AG08396 (cell line): ENCODE measurements around the gene OTC.

Experiments used
- DNase-seq: peaks from one replicate; pipeline ENCODE4 v3.0.0; 2012; ENCODE audit warnings: low spot score, mixed read lengths

OTC gene

GRCh38 chrX:38357747-38358673, 5.6 kb downstream of the OTC start:
- DNase-seq: no peak

GRCh38 chrX:38363046-38363445, 10.6 kb downstream of the OTC start:
- no peak for DNase-seq

- DNase-seq: no peak
Observed at GRCh38 chrX:38365954-38366353, 13.6 kb downstream of the OTC start.

- no peak for DNase-seq
Observed at GRCh38 chrX:38368774-38369173, 16.4 kb downstream of the OTC start.

- no peak for DNase-seq
Observed at GRCh38 chrX:38371641-38372040, 19.2 kb downstream of the OTC start.

GRCh38 chrX:38374431-38374830, 22.0 kb downstream of the OTC start:
- no peak for DNase-seq

GRCh38 chrX:38375891-38376290, 23.5 kb downstream of the OTC start:
- DNase-seq: peak; percentile 8

- DNase-seq: no peak
Observed at GRCh38 chrX:38376747-38377146, 24.3 kb downstream of the OTC start.

GRCh38 chrX:38379088-38379487, 26.7 kb downstream of the OTC start:
- DNase-seq: no peak

GRCh38 chrX:38382663-38383062, 30.3 kb downstream of the OTC start:
- no peak for DNase-seq

GRCh38 chrX:38400389-38400910, 48.0 kb downstream of the OTC start:
- DNase-seq: no peak

GRCh38 chrX:38402118-38402517, 49.7 kb downstream of the OTC start:
- DNase-seq: no peak

- no peak for DNase-seq
Observed at GRCh38 chrX:38403834-38404233, 51.4 kb downstream of the OTC start.

GRCh38 chrX:38407126-38407525, 54.7 kb downstream of the OTC start:
- DNase-seq: no peak

- no peak for DNase-seq
Observed at GRCh38 chrX:38409289-38409688, 56.9 kb downstream of the OTC start.

GRCh38 chrX:38426785-38427184, 74.4 kb downstream of the OTC start:
- DNase-seq: no peak

- no peak for DNase-seq
Observed at GRCh38 chrX:38431525-38431924, 79.1 kb downstream of the OTC start.

- DNase-seq: no peak
Observed at GRCh38 chrX:38435130-38435529, 82.7 kb downstream of the OTC start.

- no peak for DNase-seq
Observed at GRCh38 chrX:38437093-38437492, 84.7 kb downstream of the OTC start.

GRCh38 chrX:38438321-38438720, 85.9 kb downstream of the OTC start:
- no peak for DNase-seq

GRCh38 chrX:38452603-38453002, 100.2 kb downstream of the OTC start:
- no peak for DNase-seq

GRCh38 chrX:38458071-38458470, 105.7 kb downstream of the OTC start:
- no peak for DNase-seq

GRCh38 chrX:38462257-38462656, 109.9 kb downstream of the OTC start:
- DNase-seq: no peak

GRCh38 chrX:38465686-38466085, 113.3 kb downstream of the OTC start:
- DNase-seq: no peak
